ENCODE results near the gene PACS1.
"Not testable (repeated sequence)": the region's sequence is repeated elsewhere in the genome, so short reads cannot be mapped to it uniquely, and the experiment has no call there.

The PACS1 gene

GRCh38 chr11:66226101-66226500, 156.0 kb downstream of the PACS1 start:
- no peak for DNase-seq (ENCODE audit: low spot score)

GRCh38 chr11:66227700-66228099, 157.6 kb downstream of the PACS1 start:
- no peak for DNase-seq (ENCODE audit: low spot score)

GRCh38 chr11:66228521-66228920, 158.4 kb downstream of the PACS1 start:
- no peak for DNase-seq (ENCODE audit: low spot score)

GRCh38 chr11:66230156-66230555, 160.1 kb downstream of the PACS1 start:
- DNase-seq (ENCODE audit: low spot score) = no peak

- DNase-seq (ENCODE audit: low spot score) = no peak
Measured at GRCh38 chr11:66230978-66231377, 160.9 kb downstream of the PACS1 start.

GRCh38 chr11:66231561-66231960, 161.5 kb downstream of the PACS1 start:
- DNase-seq (ENCODE audit: low spot score) = no peak

GRCh38 chr11:66232769-66233168, 162.7 kb downstream of the PACS1 start:
- DNase-seq (ENCODE audit: low spot score) = no peak

GRCh38 chr11:66233301-66233700, 163.2 kb downstream of the PACS1 start:
- DNase-seq (ENCODE audit: low spot score) = no peak

- no peak for DNase-seq (ENCODE audit: low spot score)
Measured at GRCh38 chr11:66235141-66235540, 165.1 kb downstream of the PACS1 start.

- DNase-seq (ENCODE audit: low spot score) = no peak
Measured at GRCh38 chr11:66237867-66238266, 167.8 kb downstream of the PACS1 start.

- DNase-seq (ENCODE audit: low spot score) = no peak
Measured at GRCh38 chr11:66238786-66239413, 168.8 kb downstream of the PACS1 start.

- DNase-seq (ENCODE audit: low spot score) = no peak
Measured at GRCh38 chr11:66239511-66239910, 169.4 kb downstream of the PACS1 start.

- DNase-seq (ENCODE audit: low spot score) = no peak
Measured at GRCh38 chr11:66239998-66240780, 170.1 kb downstream of the PACS1 start.

- DNase-seq (ENCODE audit: low spot score) = no peak
Measured at GRCh38 chr11:66240781-66241136, 170.7 kb downstream of the PACS1 start.

GRCh38 chr11:66242095-66242765, 172.2 kb downstream of the PACS1 start:
- DNase-seq (ENCODE audit: low spot score) = no peak

GRCh38 chr11:66243782-66244535, 173.9 kb downstream of the PACS1 start:
- no peak for DNase-seq (ENCODE audit: low spot score)

GRCh38 chr11:66247295-66247694, 177.2 kb downstream of the PACS1 start:
- no peak for DNase-seq (ENCODE audit: low spot score)

- no peak for DNase-seq (ENCODE audit: low spot score)
Measured at GRCh38 chr11:66247801-66248200, 177.7 kb downstream of the PACS1 start.

GRCh38 chr11:66248903-66249302, 178.8 kb downstream of the PACS1 start:
- no peak for DNase-seq (ENCODE audit: low spot score)

GRCh38 chr11:66251809-66252208, 181.7 kb downstream of the PACS1 start:
- no peak for DNase-seq (ENCODE audit: low spot score)

- DNase-seq (ENCODE audit: low spot score) = not testable (repeated sequence)
Measured at GRCh38 chr11:66253081-66253480, 183.0 kb downstream of the PACS1 start.

- no peak for DNase-seq (ENCODE audit: low spot score)
Measured at GRCh38 chr11:66258473-66258893, 188.4 kb downstream of the PACS1 start.

All from putamen (tissue), 1 donor.